Heart left ventricle (tissue), 16 donors: ENCODE measurements around the gene LONP1. TPM values are rescaled to one million over a fixed set of nuclear protein-coding genes. Genes with fewer than 3 reads are reported as not detected.

Experiments used
- ATAC-seq, 4 donors: fragments of 200-7000 bp; cut with Tn5 transposase; one replicate each; pipeline ENCODE4 v1.9.1; 2020 to 2022; ENCODE audit warnings: moderate library complexity in 4 of 4, mild to moderate bottlenecking in 3 of 4, moderate number of reproducible peaks in 1 of 4
- DNase-seq, 5 donors: peaks; one replicate each; pipeline ENCODE4 v3.0.0-alpha.2; 2020
- H3K27ac ChIP-seq, 12 donors: fragments of 200-600 bp; sonication (generic) in 4 of 12; one replicate each; pipeline versions ENCODE4 v1.5.0 to v1.8.0; 2016 to 2022; ENCODE audit warnings: mild to moderate bottlenecking in 2 of 12
- H3K27me3 ChIP-seq, 9 donors: fragments of 200-600 bp; sonication (generic) in 2 of 9; one replicate each; pipeline versions ENCODE4 v1.5.1 to v1.8.0; 2016 to 2022; ENCODE audit warnings: mild to moderate bottlenecking in 3 of 9
- H3K36me3 ChIP-seq, 9 donors: fragments of 200-600 bp; sonication (generic) in 2 of 9; one replicate each; pipeline versions ENCODE4 v1.5.0 to v1.8.0; 2018 to 2022; ENCODE audit warnings: mild to moderate bottlenecking in 2 of 9
- H3K4me1 ChIP-seq, 12 donors: fragments of 200-600 bp; sonication (generic) in 4 of 12; one replicate each; pipeline versions ENCODE4 v1.5.0 to v1.8.0; 2016 to 2022; ENCODE audit warnings: mild to moderate bottlenecking in 3 of 12
- H3K4me3 ChIP-seq, 12 donors: fragments of 200-600 bp; sonication (generic) in 4 of 12; one replicate each; pipeline versions ENCODE4 v1.5.0 to v1.8.0; 2017 to 2022; ENCODE audit warnings: mild to moderate bottlenecking in 9 of 12, moderate library complexity in 4 of 12
- H3K9me3 ChIP-seq, 12 donors: fragments of 200-600 bp; sonication (generic) in 4 of 12; one replicate each; pipeline versions ENCODE4 v1.5.0 to v1.8.0; 2016 to 2022; ENCODE audit warnings: mild to moderate bottlenecking in 1 of 12
- POLR2A ChIP-seq, 2 donors: fragments of 450-650 bp; IDR thresholded peaks; one replicate each; pipeline ENCODE4 v1.6.1; 2017; ENCODE audit warnings: antibody characterized with exemption in 2 of 2, mild to moderate bottlenecking in 2 of 2, moderate library complexity in 2 of 2
- WGBS, 4 donors: extraction: QIAGEN DNeasy Blood & Tissue Kit in 2 of 4; methylation state at CpG; one replicate each; pipeline versions ENCODE4 v1.1.5 to v1.1.7; 2013 to 2018; 5-methylcytosine and 5-hydroxymethylcytosine counted together
- intact Hi-C, 10 donors: fragments of 100-400 bp; cut with DNase I; formaldehyde crosslinking; loops; one replicate each; pipeline versions ENCODE4 v1.11.1 to v1.14.2; 2022
- polyA plus RNA-seq, 2 donors: library from polyadenylated mRNA; stranded (reverse); fragments of 200-250 nt; gene quantifications; one replicate each; pipeline ENCODE4 v1.2.3, GENCODE V29; 2013
- total RNA-seq, 9 donors: library from RNA; depleted of rRNA in 2 of 9; stranded (reverse); fragments of >200 nt in 2 of 9; fragmentation: NEBNext Ultra II Directional in 3 of 9; extraction: Animal tissue kit (Norgen Biotek cat#: 25700) in 3 of 9; gene quantifications; one replicate each; pipeline versions ENCODE4 v1.1.0 to v1.2.4, GENCODE V29; 2016 to 2023
- TF ChIP-seq, protein P1 (sequence below), 12 donors: fragments of 200-600 bp; sonication (generic) in 4 of 12; IDR thresholded peaks; one replicate each; pipeline versions ENCODE4 v1.5.0 to v1.8.0; 2018 to 2022; ENCODE audit warnings: antibody characterized with exemption in 12 of 12, mild to moderate bottlenecking in 5 of 12
- donor health status: ischemic (EF 13 %, LVEDD 7.1; RV severe dilation, severe dysfunction).
- donor health status: healthy with polysubstance abuse.
- donor health status: DM: no; HTN: yes; CAD: no.
- donor health status: DM: no; HTN: no; CAD: no.
- donor health status: ischemic (EF 25% LVEDD 6.9; RV normal size, moderate dysfunction).
- donor health status: ischemic (EF 25% LVEDD 5.7; RV mildly dilated, moderate dysfunction).
- donor health status: healthy.
- donor health status: DM: yes; HTN: yes; CAD: no.
- donor health status: ischemic (EF 35%, LVEDD 5.7; RV mildly dilated, moderate dysfunction).
- donor health status: nonischemic (EF 11% LVEDD 7.7; RV severe dilation, severe dysfunction).
- donor health status: DM: yes; HTN: yes; CAD: no.
- donor health status: PGD.
- donor health status: ischemic (EF 29% LVEDD 5.4; RV normal size, mild dysfunction).
- donor health status: nonischemic (EF 23%, LVEDD 6.1; RV moderate dilation, normal function).

The LONP1 gene
- total and polyA plus RNA-seq, 11 donors: 61.2 to 123 (median 94.6) TPM

DNA sequence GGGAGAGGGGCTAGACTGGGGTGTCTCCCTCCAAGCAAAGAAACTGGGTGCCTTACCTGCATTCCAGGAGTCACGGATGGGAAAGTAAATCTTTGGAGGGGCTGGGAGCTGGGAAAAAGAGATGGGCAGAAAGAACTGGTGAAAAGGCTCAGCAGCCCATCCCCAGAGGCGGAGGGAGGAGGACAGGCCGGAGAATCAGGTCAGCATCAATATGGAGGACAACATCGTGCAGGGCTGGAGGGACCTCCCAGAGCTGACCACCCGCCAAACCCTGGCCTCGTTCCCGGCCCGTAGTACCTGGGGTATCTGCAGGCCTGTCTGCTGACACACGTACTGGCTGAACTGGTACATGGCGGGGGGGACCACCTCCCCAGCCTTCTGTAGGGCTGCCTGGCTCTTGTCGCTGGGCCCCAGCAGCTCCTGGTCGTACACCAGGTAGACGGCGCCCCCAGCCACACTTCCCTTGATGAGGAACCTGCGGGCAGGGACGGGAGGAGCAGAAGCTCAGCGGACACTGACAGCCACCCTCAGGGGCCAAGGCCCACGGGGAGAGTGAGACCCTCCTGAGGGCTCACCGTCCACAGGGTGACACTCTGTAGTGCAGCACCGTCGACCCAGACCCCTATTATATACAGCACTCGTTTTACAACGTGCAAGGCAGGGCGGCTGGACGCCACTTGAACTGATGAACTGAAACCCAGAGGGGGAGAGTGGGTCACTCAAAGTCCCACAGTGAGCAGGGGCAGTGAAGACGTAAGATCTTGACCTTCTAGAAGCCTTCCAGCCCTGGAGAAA is 40.5 kb downstream of the LONP1 start:
- no peak for DNase-seq

DNA sequence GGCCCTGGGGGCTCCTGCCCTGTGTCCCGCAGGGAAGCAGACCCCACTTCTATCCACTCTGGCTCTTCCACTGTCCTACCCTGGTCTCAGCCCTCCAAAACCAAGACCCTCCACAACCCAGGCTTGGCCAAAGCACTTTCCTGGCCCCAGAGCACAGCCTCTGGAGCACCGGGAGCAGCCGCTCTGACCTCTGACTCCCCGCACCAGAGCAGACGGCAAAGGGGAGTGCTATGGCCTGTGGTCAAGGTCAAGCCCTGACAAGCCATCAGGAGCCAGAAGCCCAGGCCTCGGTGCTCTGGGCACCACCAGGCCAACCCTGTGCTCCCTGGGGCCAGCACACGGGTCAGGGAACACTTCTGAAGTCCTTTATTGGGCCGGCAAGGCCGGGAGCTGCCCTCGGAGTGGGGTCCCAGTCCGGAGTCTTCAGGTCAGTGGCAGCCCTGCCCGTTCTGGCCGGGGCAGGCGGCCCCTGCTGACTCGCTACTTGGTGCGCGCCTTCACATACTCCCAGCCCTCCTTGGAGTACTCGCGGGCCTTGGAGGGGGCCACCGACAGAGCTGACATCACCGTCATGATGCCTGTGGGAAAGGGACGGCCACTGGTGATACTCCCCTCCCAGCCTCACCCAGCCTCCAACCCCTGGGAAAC is 41.8 kb downstream of the LONP1 start:
- Histone ChIP-seq H3K9me3 (no peaks in the 10 kb centered on the region), H3K4me1 (peaks cover 0 to 36% (median 15%) of the 10 kb centered on the region in 12 donors), H3K27me3 (no peaks in the 10 kb centered on the region), H3K27ac (no peak overlapping the region), H3K36me3 (peaks cover 0 to 11% (median 3%) of the 10 kb centered on the region in 9 donors), H3K4me3 (no peak overlapping the region)
- intact Hi-C loops: loop anchor here in 3 of 10 donors (5.0 to 10.0 kb wide), 2 partner anchors 51 to 53 kb away; partner anchors contain the start of genes SAFB (in 1 of the 3) and SAFB2 (in 1 of the 3)
- ATAC-seq: no peak
- no peak for TF ChIP-seq POLR2A (IDR thresholded peaks at IDR 0.05)
- TF ChIP-seq, protein P1, sequence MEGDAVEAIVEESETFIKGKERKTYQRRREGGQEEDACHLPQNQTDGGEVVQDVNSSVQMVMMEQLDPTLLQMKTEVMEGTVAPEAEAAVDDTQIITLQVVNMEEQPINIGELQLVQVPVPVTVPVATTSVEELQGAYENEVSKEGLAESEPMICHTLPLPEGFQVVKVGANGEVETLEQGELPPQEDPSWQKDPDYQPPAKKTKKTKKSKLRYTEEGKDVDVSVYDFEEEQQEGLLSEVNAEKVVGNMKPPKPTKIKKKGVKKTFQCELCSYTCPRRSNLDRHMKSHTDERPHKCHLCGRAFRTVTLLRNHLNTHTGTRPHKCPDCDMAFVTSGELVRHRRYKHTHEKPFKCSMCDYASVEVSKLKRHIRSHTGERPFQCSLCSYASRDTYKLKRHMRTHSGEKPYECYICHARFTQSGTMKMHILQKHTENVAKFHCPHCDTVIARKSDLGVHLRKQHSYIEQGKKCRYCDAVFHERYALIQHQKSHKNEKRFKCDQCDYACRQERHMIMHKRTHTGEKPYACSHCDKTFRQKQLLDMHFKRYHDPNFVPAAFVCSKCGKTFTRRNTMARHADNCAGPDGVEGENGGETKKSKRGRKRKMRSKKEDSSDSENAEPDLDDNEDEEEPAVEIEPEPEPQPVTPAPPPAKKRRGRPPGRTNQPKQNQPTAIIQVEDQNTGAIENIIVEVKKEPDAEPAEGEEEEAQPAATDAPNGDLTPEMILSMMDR (IDR thresholded peaks at IDR 0.05): no peak
- WGBS, 4 donors: 89 to 93% (median 91%) methylated on average over 10 to 22 of the region's 22 CpGs
- no peak for DNase-seq

More for the DNA sequence above, 40.5 kb downstream of the LONP1 start:
- no peaks in the 10 kb centered on the region for H3K27me3 ChIP-seq
- 19 to 22% (median 21%) methylated on average over 12 to 26 of the region's 26 CpGs for WGBS, 4 donors
- H3K27ac ChIP-seq: peak overlapping the region in 11 of 12 donors; percentile 85 to 96 (median 91)
- ATAC-seq: peak in 2 of 4 donors; percentile 0
- intact Hi-C loops: loop anchor here in 6 of 10 donors (1.0 to 10.0 kb wide), 8 partner anchors 41 to 1855 kb away; partner anchors contain the start of genes SAFB (in 3 of the 6), SAFB2 (in 2 of the 6), CATSPERD (in 1 of the 6) and DPP9 (in 1 of the 6)
- H3K4me1 ChIP-seq: peaks cover 0 to 36% (median 15%) of the 10 kb centered on the region in 12 donors
- TF ChIP-seq POLR2A (IDR thresholded peaks at IDR 0.05): no peak
- TF ChIP-seq, protein P1 (IDR thresholded peaks at IDR 0.05): no peak
- H3K4me3 ChIP-seq: peak overlapping the region; percentile 61 to 99 (median 78)
- no peaks in the 10 kb centered on the region for H3K9me3 ChIP-seq
- H3K36me3 ChIP-seq: peaks cover 0 to 11% (median 3%) of the 10 kb centered on the region in 9 donors

DNA sequence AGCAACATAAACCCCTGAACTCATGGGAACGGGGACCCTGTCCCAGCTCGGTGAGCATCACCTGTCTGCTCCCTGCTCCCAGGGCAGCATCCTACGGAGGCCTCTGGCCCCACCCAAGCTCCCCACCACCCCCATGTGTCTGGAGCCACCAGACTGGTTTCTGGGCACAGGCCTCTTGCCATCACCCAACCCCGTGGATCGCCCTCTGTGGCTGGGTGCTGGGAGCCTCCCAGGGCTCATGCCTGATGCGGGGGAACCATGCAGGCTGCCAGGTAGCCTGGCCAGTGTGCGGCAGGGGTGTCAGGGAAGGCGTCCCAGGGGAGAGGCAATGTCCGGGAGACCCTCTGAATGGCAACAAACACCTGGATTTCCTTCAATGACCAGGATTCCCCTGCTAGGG is 42.4 kb downstream of the LONP1 start:
- H3K36me3 ChIP-seq: peaks cover 0 to 11% (median 3%) of the 10 kb centered on the region in 9 donors
- WGBS, 4 donors: 90 to 94% (median 91%) methylated on average over 7 to 9 of the region's 9 CpGs
- intact Hi-C loops: loop anchor here in 3 of 10 donors (5.0 to 10.0 kb wide), 2 partner anchors 50 to 53 kb away; partner anchors contain the start of genes SAFB (in 1 of the 3) and SAFB2 (in 1 of the 3)
- no peak for ATAC-seq
- H3K27me3 ChIP-seq: no peaks in the 10 kb centered on the region
- peaks cover 0 to 36% (median 15%) of the 10 kb centered on the region in 12 donors for H3K4me1 ChIP-seq
- no peak overlapping the region for H3K27ac ChIP-seq
- H3K9me3 ChIP-seq: no peaks in the 10 kb centered on the region
- TF ChIP-seq POLR2A (IDR thresholded peaks at IDR 0.05): no peak
- TF ChIP-seq, protein P1 (IDR thresholded peaks at IDR 0.05): no peak
- no peak overlapping the region for H3K4me3 ChIP-seq
- no peak for DNase-seq
